GM12878 (cell line): ENCODE measurements around the gene ADARB1. TPM values are rescaled to one million over a fixed set of nuclear protein-coding genes. Genes with fewer than 3 reads are reported as not detected.

Experiments used
- ATAC-seq: fragments of 200-7000 bp; cut with Tn5 transposase; 3 replicates; pipeline ENCODE4 v1.9.1; 2020; ENCODE audit warnings: mild to moderate bottlenecking, moderate library complexity
- BruUV-seq: library from RNA; stranded (reverse); fragments of 400-500 nt; replicated peaks from 2 replicates; lab custom pipeline; 2021; lab: Mats Ljungman, UMichigan
- CTCF ChIA-PET: fragments of 300-600 bp; sonication (Branson Sonifier 250); formaldehyde crosslinking; extraction: SDS; loops from one replicate; lab custom pipeline; 2021; ENCODE audit warnings: inconsistent platforms; lab: Yijun Ruan, JAX
- POLR2A ChIA-PET: fragments of 350-600 bp; formaldehyde crosslinking; extraction: SDS; loops from one replicate; lab custom pipeline; 2021; ENCODE audit warnings: inconsistent platforms; lab: Charles Lee
- RAD21 ChIA-PET: fragments of 300-600 bp; sonication (Branson Sonifier 250); formaldehyde crosslinking; loops from one replicate; lab custom pipeline; 2023; ENCODE audit warnings: antibody characterized with exemption; ENCODE audit not compliant: unreplicated experiment; lab: Charles Lee
- SMC1A ChIA-PET: fragments of 300-600 bp; sonication (Branson Sonifier 250); formaldehyde crosslinking; loops from one replicate; lab custom pipeline; 2023; ENCODE audit not compliant: unreplicated experiment, uncharacterized antibody; lab: Charles Lee
- DNase-seq: peaks from one replicate; pipeline ENCODE4 v3.0.0-alpha.2; 2011; ENCODE audit warnings: low read depth, low spot score
- FAIRE-seq: peaks from 3 replicates; lab custom pipeline; 2011; peaks lifted over from hg19 to GRCh38; lab: Jason Lieb, UNC
- H2AFZ ChIP-seq: 2 replicates; pipeline ENCODE4 v1.6.0; 2011; ENCODE audit warnings: low read depth, low read length, control low read depth; ENCODE audit not compliant: control insufficient read depth
- H3K27ac ChIP-seq: 2 replicates; pipeline ENCODE4 v1.5.1; 2011; ENCODE audit warnings: control low read depth; ENCODE audit not compliant: control insufficient read depth, insufficient read depth
- H3K27me3 ChIP-seq, 2 experiments: replicated peaks in 1 of 2; 2 replicates each; pipeline versions ENCODE4 v1.6.0 to v1.6.1; 2011; ENCODE audit warnings: low read length in 1 of 2; ENCODE audit not compliant: control insufficient read depth in 2 of 2, insufficient read depth in 2 of 2
- H3K36me3 ChIP-seq, 2 experiments: 2 replicates each; pipeline ENCODE4 v1.5.1; 2011; ENCODE audit warnings: low read length in 1 of 2; ENCODE audit not compliant: control insufficient read depth in 2 of 2, insufficient read depth in 2 of 2
- H3K4me1 ChIP-seq: 2 replicates; pipeline ENCODE4 v1.6.1; 2011; ENCODE audit warnings: mild to moderate bottlenecking, low read length, moderate library complexity, mixed read lengths; ENCODE audit not compliant: control insufficient read depth, insufficient read depth
- H3K4me2 ChIP-seq: 2 replicates; pipeline ENCODE4 v1.6.0; 2011; ENCODE audit warnings: control low read depth; ENCODE audit not compliant: control insufficient read depth, insufficient read depth
- H3K4me3 ChIP-seq: fragments of 200-600 bp; sonication (generic); 2 replicates; pipeline ENCODE4 v1.5.1; 2016
- H3K79me2 ChIP-seq: 2 replicates; pipeline ENCODE4 v1.6.0; 2011; ENCODE audit warnings: low read length; ENCODE audit not compliant: control insufficient read depth, insufficient read depth
- H3K9ac ChIP-seq: 2 replicates; pipeline ENCODE4 v1.8.0; 2011; ENCODE audit warnings: low read length, control low read depth, mixed read lengths; ENCODE audit not compliant: control insufficient read depth, insufficient read depth
- H3K9me3 ChIP-seq: replicated peaks from 3 replicates; pipeline ENCODE4 v1.5.1; 2011; ENCODE audit warnings: mild to moderate bottlenecking, low read length; ENCODE audit not compliant: control insufficient read depth, insufficient read depth
- H4K20me1 ChIP-seq: 2 replicates; pipeline ENCODE4 v1.6.0; 2011; ENCODE audit not compliant: control insufficient read depth, insufficient read depth
- BRCA1 ChIP-seq: IDR thresholded peaks from 2 replicates; pipeline ENCODE4 v1.6.1; 2011; ENCODE audit warnings: low read depth, low read length, improper control_type of control experiment
- CBX5 ChIP-seq: sonication (generic); IDR thresholded peaks from 2 replicates; pipeline ENCODE4 v1.6.1; 2016; ENCODE audit warnings: low read depth, moderate library complexity, mild to moderate bottlenecking, inconsistent platforms
- RAD21 ChIP-seq: IDR thresholded peaks from 2 replicates; pipeline ENCODE4 v1.6.1; 2011; ENCODE audit warnings: mild to moderate bottlenecking, low read depth, low read length, moderate library complexity; ENCODE audit not compliant: insufficient read depth
- RAD51 ChIP-seq: fragments of 450-650 bp; IDR thresholded peaks from 2 replicates; pipeline ENCODE4 v1.6.1; 2016; ENCODE audit warnings: moderate library complexity, mild to moderate bottlenecking, inconsistent platforms
- RCOR1 ChIP-seq: conservative IDR thresholded peaks from 2 replicates; pipeline ENCODE4 v1.6.1; 2012; ENCODE audit warnings: low read depth, low read length, improper control_type of control experiment
- SMAD1 ChIP-seq: fragments of 450-650 bp; IDR thresholded peaks from 2 replicates; pipeline ENCODE4 v1.6.1; 2018; ENCODE audit warnings: mild to moderate bottlenecking, low read depth; ENCODE audit not compliant: partially characterized antibody
- SMC3 ChIP-seq: IDR thresholded peaks from 2 replicates; pipeline ENCODE4 v1.6.1; 2011; ENCODE audit warnings: low read length, improper control_type of control experiment, borderline replicate concordance
- SREBF2 ChIP-seq: IDR thresholded peaks from 2 replicates; pipeline ENCODE4 v1.6.1; 2012; ENCODE audit warnings: mild to moderate bottlenecking, low read length
- STAT3 ChIP-seq: IDR thresholded peaks from 2 replicates; pipeline ENCODE4 v1.6.1; 2011; ENCODE audit warnings: low read depth, low read length, improper control_type of control experiment
- TAF1 ChIP-seq: IDR thresholded peaks from 2 replicates; pipeline ENCODE4 v1.6.1; 2011; ENCODE audit warnings: mild to moderate bottlenecking, low read depth, low read length, borderline replicate concordance
- ZNF622 ChIP-seq: fragments of 450-650 bp; IDR thresholded peaks from 2 replicates; pipeline ENCODE4 v1.6.1; 2017; ENCODE audit warnings: mild to moderate bottlenecking, inconsistent platforms
- WGBS: methylation state at CpG from one replicate; pipeline ENCODE4 v1.1.6; 2016; ENCODE audit warnings: low lambda C conversion rate; ENCODE audit not compliant: insufficient replicate concordance, insufficient coverage; ENCODE audit errors: missing lambda C conversion rate; 5-methylcytosine and 5-hydroxymethylcytosine counted together
- in situ Hi-C: fragments of 300-500 bp; cut with MboI; formaldehyde crosslinking; loops from 9 replicates; pipeline ENCODE4 v1.14.3; 2018; ENCODE audit warnings: mixed read lengths
- intact Hi-C: fragments of 100-400 bp; cut with micrococcal nuclease; formaldehyde crosslinking; loops from one replicate; pipeline ENCODE4 v1.14.2; 2022; ENCODE audit not compliant: unreplicated experiment
- polyA plus RNA-seq, 11 experiments: library from polyadenylated mRNA; depleted of rRNA in 4 of 11; unstranded in 6 of 11; stranded (reverse) in 5 of 11; fragments of >200 nt; fragmentation: Nextera tagmentation in 4 of 11; fragmentation: Illumina TruSeq in 1 of 11; extraction: Ambion mirVana in 4 of 11; extraction: Trizol in 1 of 11; gene quantifications; 1 replicate in 1 of 11; 2 replicates in 10 of 11; pipeline versions ENCODE4 v1.2.1 to v1.2.3, GENCODE V29; 2011 to 2016; ENCODE audit warnings: inconsistent platforms in 2 of 11, missing spikeins in 2 of 11, low read depth in 1 of 11
- total RNA-seq, 4 experiments: library from RNA; depleted of rRNA in 3 of 4; stranded (reverse); fragments of >200 nt in 3 of 4; fragmentation: Illumina TruSeq in 1 of 4; extraction: Trizol in 1 of 4; gene quantifications; 2 replicates each; pipeline versions ENCODE4 v1.2.1 to v1.2.3, GENCODE V29; 2013 to 2021
- TF ChIP-seq, protein P1 (sequence below): fragments of 450-650 bp; IDR thresholded peaks from 2 replicates; pipeline ENCODE4 v1.6.1; 2018; ENCODE audit warnings: mild to moderate bottlenecking, low read depth, moderate library complexity; ENCODE audit not compliant: partially characterized antibody

ADARB1 gene
- total and polyA plus RNA-seq, 10 of the 15 experiments (the other 5 are each of a cell fraction or from before 2014, with no cell fraction given) = 5.7 to 61.7 (median 25.3) TPM

- intact Hi-C loops = no loop called here
- H2AFZ ChIP-seq = no peak overlapping the region
- no peaks in the 10 kb centered on the region for H3K79me2 ChIP-seq
- no peaks in the 10 kb centered on the region for H4K20me1 ChIP-seq
- no peak overlapping the region for H3K9ac ChIP-seq
- H3K27me3 ChIP-seq = no peaks in the 10 kb centered on the region
- no peak overlapping the region for H3K27ac ChIP-seq
- CTCF ChIA-PET = no interaction called here
- POLR2A ChIA-PET = no interaction called here
- DNase-seq (no peak), FAIRE-seq (no peak), ATAC-seq (no peak)
- WGBS = 28% methylated on average over 6 of the region's 6 CpGs
- SMC1A ChIA-PET = no interaction called here
- no TSS peak for BruUV-seq
- H3K36me3 ChIP-seq = peaks cover 0 to 8% of the 10 kb centered on the region in 2 experiments; a peak in 2 of 4 replicates
- H3K4me2 ChIP-seq = no peak overlapping the region
- H3K4me3 ChIP-seq = no peak overlapping the region
- no peaks in the 10 kb centered on the region for H3K9me3 ChIP-seq
- H3K4me1 ChIP-seq = no peaks in the 10 kb centered on the region
- RAD21 ChIA-PET = no interaction called here
- TF ChIP-seq ZNF622 = no peak
- TF ChIP-seq SREBF2 = no peak
- TF ChIP-seq RCOR1 = no peak
- no peak for TF ChIP-seq SMAD1
- no peak for TF ChIP-seq TAF1
- TF ChIP-seq STAT3 = no peak
- no peak for TF ChIP-seq RAD21
- no peak for TF ChIP-seq BRCA1
- TF ChIP-seq, protein P1, sequence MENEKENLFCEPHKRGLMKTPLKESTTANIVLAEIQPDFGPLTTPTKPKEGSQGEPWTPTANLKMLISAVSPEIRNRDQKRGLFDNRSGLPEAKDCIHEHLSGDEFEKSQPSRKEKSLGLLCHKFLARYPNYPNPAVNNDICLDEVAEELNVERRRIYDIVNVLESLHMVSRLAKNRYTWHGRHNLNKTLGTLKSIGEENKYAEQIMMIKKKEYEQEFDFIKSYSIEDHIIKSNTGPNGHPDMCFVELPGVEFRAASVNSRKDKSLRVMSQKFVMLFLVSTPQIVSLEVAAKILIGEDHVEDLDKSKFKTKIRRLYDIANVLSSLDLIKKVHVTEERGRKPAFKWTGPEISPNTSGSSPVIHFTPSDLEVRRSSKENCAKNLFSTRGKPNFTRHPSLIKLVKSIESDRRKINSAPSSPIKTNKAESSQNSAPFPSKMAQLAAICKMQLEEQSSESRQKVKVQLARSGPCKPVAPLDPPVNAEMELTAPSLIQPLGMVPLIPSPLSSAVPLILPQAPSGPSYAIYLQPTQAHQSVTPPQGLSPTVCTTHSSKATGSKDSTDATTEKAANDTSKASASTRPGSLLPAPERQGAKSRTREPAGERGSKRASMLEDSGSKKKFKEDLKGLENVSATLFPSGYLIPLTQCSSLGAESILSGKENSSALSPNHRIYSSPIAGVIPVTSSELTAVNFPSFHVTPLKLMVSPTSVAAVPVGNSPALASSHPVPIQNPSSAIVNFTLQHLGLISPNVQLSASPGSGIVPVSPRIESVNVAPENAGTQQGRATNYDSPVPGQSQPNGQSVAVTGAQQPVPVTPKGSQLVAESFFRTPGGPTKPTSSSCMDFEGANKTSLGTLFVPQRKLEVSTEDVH = no peak
- no peak for TF ChIP-seq RAD51
- TF ChIP-seq SMC3 = no peak
- TF ChIP-seq CBX5 = no peak
- in situ Hi-C loops = no loop called here
Measured at GRCh38 chr21:45177039-45177438, 102.7 kb downstream of the ADARB1 start.
